GM12878 (cell line): Measurements from ENCODE around the gene SNX13.

ENCODE experiments used
- CBFB ChIP-seq: IDR thresholded peaks from 2 replicates; pipeline ENCODE4 v1.6.1; 2016; ENCODE audit warnings: antibody characterized with exemption, low read depth
- ELK1 ChIP-seq: IDR thresholded peaks from 2 replicates; pipeline ENCODE4 v1.6.1; 2012; ENCODE audit warnings: low read depth, low read length, improper control_type of control experiment
- MAX ChIP-seq: IDR thresholded peaks from 2 replicates; pipeline ENCODE4 v1.6.1; 2012; ENCODE audit warnings: low read depth, low read length, improper control_type of control experiment
- SUPT20H ChIP-seq: IDR thresholded peaks from 2 replicates; pipeline ENCODE4 v1.6.1; 2011; ENCODE audit warnings: low read depth, mild to moderate bottlenecking, low read length, moderate library complexity, borderline replicate concordance; ENCODE audit not compliant: control insufficient read depth
- TCF7 ChIP-seq: IDR thresholded peaks from 2 replicates; pipeline ENCODE4 v1.6.1; 2014; ENCODE audit warnings: antibody characterized with exemption, borderline replicate concordance

GRCh38 chr7:17845197-17845547, 95.1 kb downstream of the SNX13 start:
- TF ChIP-seq SUPT20H = no peak
- no peak for TF ChIP-seq CBFB
- TF ChIP-seq MAX = no peak
- TF ChIP-seq ELK1 = no peak
- TF ChIP-seq TCF7 = no peak
